HCT116 (cell line): ENCODE data around the gene CEACAM6.

Experiments used
- EZH2 ChIP-seq: fragments of 200-600 bp; sonication (generic); IDR thresholded peaks from 2 replicates; pipeline ENCODE4 v1.6.1; 2017; ENCODE audit warnings: antibody characterized with exemption, mixed run types
- JUND ChIP-seq: IDR thresholded peaks from 2 replicates; pipeline ENCODE4 v1.6.1; 2012
- POLR2A ChIP-seq: IDR thresholded peaks from 2 replicates; pipeline ENCODE4 v1.7.0; 2011; ENCODE audit warnings: borderline replicate concordance; ENCODE audit not compliant: insufficient read depth, insufficient read length; ENCODE audit errors: extremely low read depth
- TF ChIP-seq, protein P1 (sequence below): IDR thresholded peaks from 2 replicates; pipeline ENCODE4 v1.6.1; 2012; ENCODE audit warnings: low read depth
- TF ChIP-seq, protein P2 (sequence below), 3 experiments: fragments of 200-600 bp in 1 of 3; sonication (generic) in 1 of 3; IDR thresholded peaks in 2 of 3; conservative IDR thresholded peaks in 1 of 3; 2 replicates each; pipeline ENCODE4 v1.5.1; 2012 to 2017; ENCODE audit warnings: low read depth in 2 of 3, low read length in 2 of 3, antibody characterized with exemption in 1 of 3, borderline replicate concordance in 1 of 3, control low read depth in 1 of 3, mild to moderate bottlenecking in 1 of 3, mixed read lengths in 1 of 3, mixed run types in 1 of 3, moderate library complexity in 1 of 3; ENCODE audit not compliant: insufficient read depth in 1 of 3
- TF ChIP-seq, protein P3 (sequence below): IDR thresholded peaks from 2 replicates; pipeline ENCODE4 v1.6.1; 2012

DNA sequence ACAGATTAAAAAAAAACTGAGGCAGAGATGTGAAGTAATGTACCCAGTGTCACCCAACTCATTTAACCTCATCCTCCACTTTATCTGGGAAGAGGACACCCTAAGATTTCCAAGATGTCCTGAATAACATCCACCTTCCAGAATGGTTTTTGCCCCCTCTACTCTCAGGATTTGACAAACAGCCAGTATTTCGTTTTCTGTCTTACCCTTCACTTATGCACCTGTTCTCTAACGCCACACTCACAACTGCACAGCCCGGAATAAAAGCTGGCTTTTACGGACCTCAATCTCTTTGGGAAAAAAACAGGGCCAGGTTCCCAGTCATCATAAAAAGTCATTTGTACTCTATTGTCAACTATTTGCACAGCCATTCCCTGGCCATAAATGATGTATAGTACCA, 21.2 kb upstream of the CEACAM6 start:
- no peak for TF ChIP-seq POLR2A
- no peak for TF ChIP-seq JUND
- TF ChIP-seq, protein P1, sequence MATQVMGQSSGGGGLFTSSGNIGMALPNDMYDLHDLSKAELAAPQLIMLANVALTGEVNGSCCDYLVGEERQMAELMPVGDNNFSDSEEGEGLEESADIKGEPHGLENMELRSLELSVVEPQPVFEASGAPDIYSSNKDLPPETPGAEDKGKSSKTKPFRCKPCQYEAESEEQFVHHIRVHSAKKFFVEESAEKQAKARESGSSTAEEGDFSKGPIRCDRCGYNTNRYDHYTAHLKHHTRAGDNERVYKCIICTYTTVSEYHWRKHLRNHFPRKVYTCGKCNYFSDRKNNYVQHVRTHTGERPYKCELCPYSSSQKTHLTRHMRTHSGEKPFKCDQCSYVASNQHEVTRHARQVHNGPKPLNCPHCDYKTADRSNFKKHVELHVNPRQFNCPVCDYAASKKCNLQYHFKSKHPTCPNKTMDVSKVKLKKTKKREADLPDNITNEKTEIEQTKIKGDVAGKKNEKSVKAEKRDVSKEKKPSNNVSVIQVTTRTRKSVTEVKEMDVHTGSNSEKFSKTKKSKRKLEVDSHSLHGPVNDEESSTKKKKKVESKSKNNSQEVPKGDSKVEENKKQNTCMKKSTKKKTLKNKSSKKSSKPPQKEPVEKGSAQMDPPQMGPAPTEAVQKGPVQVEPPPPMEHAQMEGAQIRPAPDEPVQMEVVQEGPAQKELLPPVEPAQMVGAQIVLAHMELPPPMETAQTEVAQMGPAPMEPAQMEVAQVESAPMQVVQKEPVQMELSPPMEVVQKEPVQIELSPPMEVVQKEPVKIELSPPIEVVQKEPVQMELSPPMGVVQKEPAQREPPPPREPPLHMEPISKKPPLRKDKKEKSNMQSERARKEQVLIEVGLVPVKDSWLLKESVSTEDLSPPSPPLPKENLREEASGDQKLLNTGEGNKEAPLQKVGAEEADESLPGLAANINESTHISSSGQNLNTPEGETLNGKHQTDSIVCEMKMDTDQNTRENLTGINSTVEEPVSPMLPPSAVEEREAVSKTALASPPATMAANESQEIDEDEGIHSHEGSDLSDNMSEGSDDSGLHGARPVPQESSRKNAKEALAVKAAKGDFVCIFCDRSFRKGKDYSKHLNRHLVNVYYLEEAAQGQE = no peak
- TF ChIP-seq EZH2 = no peak
- TF ChIP-seq, protein P2, sequence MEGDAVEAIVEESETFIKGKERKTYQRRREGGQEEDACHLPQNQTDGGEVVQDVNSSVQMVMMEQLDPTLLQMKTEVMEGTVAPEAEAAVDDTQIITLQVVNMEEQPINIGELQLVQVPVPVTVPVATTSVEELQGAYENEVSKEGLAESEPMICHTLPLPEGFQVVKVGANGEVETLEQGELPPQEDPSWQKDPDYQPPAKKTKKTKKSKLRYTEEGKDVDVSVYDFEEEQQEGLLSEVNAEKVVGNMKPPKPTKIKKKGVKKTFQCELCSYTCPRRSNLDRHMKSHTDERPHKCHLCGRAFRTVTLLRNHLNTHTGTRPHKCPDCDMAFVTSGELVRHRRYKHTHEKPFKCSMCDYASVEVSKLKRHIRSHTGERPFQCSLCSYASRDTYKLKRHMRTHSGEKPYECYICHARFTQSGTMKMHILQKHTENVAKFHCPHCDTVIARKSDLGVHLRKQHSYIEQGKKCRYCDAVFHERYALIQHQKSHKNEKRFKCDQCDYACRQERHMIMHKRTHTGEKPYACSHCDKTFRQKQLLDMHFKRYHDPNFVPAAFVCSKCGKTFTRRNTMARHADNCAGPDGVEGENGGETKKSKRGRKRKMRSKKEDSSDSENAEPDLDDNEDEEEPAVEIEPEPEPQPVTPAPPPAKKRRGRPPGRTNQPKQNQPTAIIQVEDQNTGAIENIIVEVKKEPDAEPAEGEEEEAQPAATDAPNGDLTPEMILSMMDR (IDR thresholded peaks at IDR 0.05 in 2 of 3, conservative IDR thresholded peaks at IDR 0.05 in 1 of 3; ENCODE audit: borderline replicate concordance in 1 of 3, insufficient read depth in 1 of 3, low read depth in 2 of 3, low read length in 2 of 3) = no peak
- TF ChIP-seq, protein P3, sequence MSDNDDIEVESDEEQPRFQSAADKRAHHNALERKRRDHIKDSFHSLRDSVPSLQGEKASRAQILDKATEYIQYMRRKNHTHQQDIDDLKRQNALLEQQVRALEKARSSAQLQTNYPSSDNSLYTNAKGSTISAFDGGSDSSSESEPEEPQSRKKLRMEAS = no peak
